WTC11 (cell line): ENCODE data around the gene RNF10.

Source experiments
- CTCF ChIP-seq: fragments of 200-600 bp; IDR thresholded peaks from 2 replicates; pipeline ENCODE4 v1.8.0; 2022; ENCODE audit warnings: antibody characterized with exemption
- MYBL2 ChIP-seq: sonication (generic); formaldehyde crosslinking; IDR thresholded peaks from 2 replicates; pipeline ENCODE4 v1.8.1; 2023; ENCODE audit warnings: mild to moderate bottlenecking, moderate library complexity, missing genetic modification reagents
- TCF7 ChIP-seq: sonication (generic); formaldehyde crosslinking; IDR thresholded peaks from 2 replicates; pipeline ENCODE4 v1.8.0; 2022; ENCODE audit warnings: mild to moderate bottlenecking, low read depth, missing genetic modification reagents, moderate library complexity
- ZBTB21 ChIP-seq: sonication (generic); formaldehyde crosslinking; IDR thresholded peaks from 2 replicates; pipeline ENCODE4 v1.8.1; 2023; ENCODE audit warnings: mild to moderate bottlenecking, missing genetic modification reagents, borderline replicate concordance
- ZNF416 ChIP-seq: fragments of 250-450 bp; sonication (Bioruptor Pico); IDR thresholded peaks from 2 replicates; pipeline ENCODE4 v1.9.0; 2021; ENCODE audit warnings: mild to moderate bottlenecking, inconsistent platforms

- TF ChIP-seq ZBTB21 (CRISPR knock-in tag) (peak; percentile 85; the same call in 1 of the 2 replicates), CTCF (no peak), MYBL2 (CRISPR knock-in tag) (peak; percentile 73; the same call in 1 of the 2 replicates), ZNF416 (no peak), TCF7 (CRISPR knock-in tag) (no peak)
Observed at GRCh38 chr12:120528861-120529525, 5.2 kb upstream of the RNF10 start, which contains the start of gene COQ5.
